Kidney (tissue), 14 donors: ENCODE results near the gene PXYLP1. TPM values are rescaled to one million over a fixed set of nuclear protein-coding genes. Genes with fewer than 3 reads are reported as not detected.
"Not testable (repeated sequence)": the region's sequence is repeated elsewhere in the genome, so short reads cannot be mapped to it uniquely, and the experiment has no call there.

Source experiments
- DNase-seq, 5 donors: peaks; one replicate each; pipeline ENCODE4 v3.0.0-alpha.2; 2013 to 2020
- FAIRE-seq: peaks from 2 replicates; lab custom pipeline; 2012; peaks lifted over from hg19 to GRCh38; lab: Jason Lieb, UNC
- H3K27ac ChIP-seq, 2 donors: one replicate each; pipeline ENCODE4 v1.7.0; 2013; ENCODE audit warnings: low read depth in 2 of 2, low read length in 2 of 2, inconsistent platforms in 1 of 2
- H3K27me3 ChIP-seq: one replicate; pipeline ENCODE4 v1.7.1; 2013; ENCODE audit warnings: low read length, inconsistent platforms; ENCODE audit not compliant: control insufficient read depth, insufficient read depth
- H3K36me3 ChIP-seq, 3 donors: one replicate each; pipeline versions ENCODE4 v1.7.0 to v1.7.1; 2013; ENCODE audit warnings: low read length in 3 of 3, control low read depth in 1 of 3, inconsistent platforms in 1 of 3; ENCODE audit not compliant: insufficient read depth in 3 of 3, control insufficient read depth in 2 of 3
- H3K4me1 ChIP-seq, 3 donors: one replicate each; pipeline versions ENCODE4 v1.7.0 to v1.7.1; 2013; ENCODE audit warnings: low read length in 3 of 3, inconsistent platforms in 1 of 3, low read depth in 1 of 3; ENCODE audit not compliant: control insufficient read depth in 2 of 3, insufficient read depth in 2 of 3
- H3K4me3 ChIP-seq, 3 donors: one replicate each; pipeline versions ENCODE4 v1.7.0 to v1.8.1; 2013; ENCODE audit warnings: low read length in 3 of 3, control low read depth in 1 of 3, inconsistent platforms in 1 of 3
- H3K9ac ChIP-seq, 3 donors: one replicate each; pipeline versions ENCODE4 v1.7.0 to v1.7.1; 2013; ENCODE audit warnings: low read length in 3 of 3, control low read depth in 1 of 3, inconsistent platforms in 1 of 3
- H3K9me3 ChIP-seq, 3 donors: one replicate each; pipeline versions ENCODE4 v1.7.0 to v1.7.1; 2013; ENCODE audit warnings: low read length in 3 of 3, control low read depth in 1 of 3, inconsistent platforms in 1 of 3; ENCODE audit not compliant: control insufficient read depth in 2 of 3, insufficient read depth in 1 of 3
- intact Hi-C: fragments of 100-400 bp; cut with DNase I; formaldehyde crosslinking; loops from one replicate; pipeline ENCODE4 v1.11.1; 2022
- polyA plus RNA-seq: library from polyadenylated mRNA; stranded (reverse); fragments of 350-450 nt; fragmentation: Illumina TruSeq; extraction: RNeasy Lipid Tissue Mini Kit (QIAGEN cat#74804); gene quantifications from one replicate; pipeline ENCODE4 v1.2.3, GENCODE V29; 2014; ENCODE audit warnings: low read depth, low replicate concordance; ENCODE audit not compliant: insufficient read depth
- total RNA-seq: library from RNA; stranded (reverse); fragmentation: NEBNext Ultra II Directional; extraction: Animal tissue kit (Norgen Biotek cat#: 25700); gene quantifications from one replicate; pipeline ENCODE4 v1.2.1, GENCODE V29; 2021
- TF ChIP-seq, protein P1 (sequence below): IDR thresholded peaks from 3 replicates; pipeline ENCODE4 v1.5.1; 2012; ENCODE audit warnings: mild to moderate bottlenecking, moderate library complexity, borderline replicate concordance; ENCODE audit not compliant: insufficient read depth; ENCODE audit errors: extremely low read depth
- donor health status: control.
- donor health status: control.
- donor health status: control.
- donor health status: control.
- donor health status: control.
- donor health status: DM: yes; HTN: yes; CAD: no.
- donor health status: Normal renal cell carcinoma (clear cell type).

PXYLP1 gene
- total and polyA plus RNA-seq, 2 donors from 2014 or later: 5.4 to 11.9 TPM

DNA sequence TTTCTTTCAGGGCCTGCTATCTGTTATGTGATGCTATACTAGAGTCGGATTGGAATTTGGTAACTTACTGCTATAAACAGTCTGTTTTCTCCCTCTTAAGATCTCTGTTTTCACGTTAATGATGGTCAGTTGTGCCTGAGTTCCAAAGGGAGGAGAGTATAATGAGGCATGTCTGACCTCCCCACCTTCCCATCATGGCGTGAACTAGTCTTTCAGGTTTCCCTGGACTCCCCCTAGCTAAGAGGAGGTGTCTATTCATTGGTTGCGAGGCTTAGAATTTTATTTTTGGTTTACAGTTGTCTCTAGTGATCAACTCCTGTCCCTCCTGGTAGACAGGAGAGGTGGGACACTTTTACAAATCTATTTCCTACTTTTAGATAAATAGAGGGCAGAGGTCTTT is 27.8 kb upstream of the PXYLP1 start:
- no peak for FAIRE-seq
- Histone ChIP-seq H3K27ac (no peak overlapping the region), H3K4me3 (no peak overlapping the region), H3K36me3 (no peaks in the 10 kb centered on the region), H3K27me3 (no peaks in the 10 kb centered on the region), H3K9me3 (no peaks in the 10 kb centered on the region), H3K4me1 (no peaks in the 10 kb centered on the region), H3K9ac (no peak overlapping the region)
- DNase-seq: no peak
- intact Hi-C loops: no loop called here
- TF ChIP-seq, protein P1, sequence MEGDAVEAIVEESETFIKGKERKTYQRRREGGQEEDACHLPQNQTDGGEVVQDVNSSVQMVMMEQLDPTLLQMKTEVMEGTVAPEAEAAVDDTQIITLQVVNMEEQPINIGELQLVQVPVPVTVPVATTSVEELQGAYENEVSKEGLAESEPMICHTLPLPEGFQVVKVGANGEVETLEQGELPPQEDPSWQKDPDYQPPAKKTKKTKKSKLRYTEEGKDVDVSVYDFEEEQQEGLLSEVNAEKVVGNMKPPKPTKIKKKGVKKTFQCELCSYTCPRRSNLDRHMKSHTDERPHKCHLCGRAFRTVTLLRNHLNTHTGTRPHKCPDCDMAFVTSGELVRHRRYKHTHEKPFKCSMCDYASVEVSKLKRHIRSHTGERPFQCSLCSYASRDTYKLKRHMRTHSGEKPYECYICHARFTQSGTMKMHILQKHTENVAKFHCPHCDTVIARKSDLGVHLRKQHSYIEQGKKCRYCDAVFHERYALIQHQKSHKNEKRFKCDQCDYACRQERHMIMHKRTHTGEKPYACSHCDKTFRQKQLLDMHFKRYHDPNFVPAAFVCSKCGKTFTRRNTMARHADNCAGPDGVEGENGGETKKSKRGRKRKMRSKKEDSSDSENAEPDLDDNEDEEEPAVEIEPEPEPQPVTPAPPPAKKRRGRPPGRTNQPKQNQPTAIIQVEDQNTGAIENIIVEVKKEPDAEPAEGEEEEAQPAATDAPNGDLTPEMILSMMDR: no peak

DNA sequence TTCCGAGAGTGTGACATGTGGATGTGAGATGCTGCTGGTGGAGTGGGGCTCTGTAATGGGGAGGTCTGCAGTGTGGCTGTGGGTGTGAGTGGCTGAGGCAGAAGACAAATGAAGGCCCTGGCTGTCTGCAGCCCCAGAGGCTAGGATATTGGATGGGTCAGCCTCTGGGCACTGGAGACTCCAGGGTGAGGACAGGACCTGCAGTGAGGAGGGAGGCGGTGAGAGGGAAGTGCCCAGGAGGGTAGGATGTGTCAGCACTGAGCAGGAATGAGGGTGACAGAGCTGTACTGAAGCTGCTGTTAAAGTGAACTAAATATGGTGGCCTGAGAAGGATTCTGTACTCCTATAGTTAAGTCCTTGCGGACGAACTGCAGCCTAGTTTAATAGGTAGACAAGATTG is 27.3 kb upstream of the PXYLP1 start:
- intact Hi-C loops: no loop called here
- Histone ChIP-seq H3K27me3 (no peaks in the 10 kb centered on the region), H3K4me3 (no peak overlapping the region), H3K9ac (no peak overlapping the region), H3K4me1 (no peaks in the 10 kb centered on the region), H3K36me3 (no peaks in the 10 kb centered on the region), H3K27ac (no peak overlapping the region), H3K9me3 (no peaks in the 10 kb centered on the region)
- TF ChIP-seq, protein P1: no peak
- DNase-seq (no peak), FAIRE-seq (no peak)

DNA sequence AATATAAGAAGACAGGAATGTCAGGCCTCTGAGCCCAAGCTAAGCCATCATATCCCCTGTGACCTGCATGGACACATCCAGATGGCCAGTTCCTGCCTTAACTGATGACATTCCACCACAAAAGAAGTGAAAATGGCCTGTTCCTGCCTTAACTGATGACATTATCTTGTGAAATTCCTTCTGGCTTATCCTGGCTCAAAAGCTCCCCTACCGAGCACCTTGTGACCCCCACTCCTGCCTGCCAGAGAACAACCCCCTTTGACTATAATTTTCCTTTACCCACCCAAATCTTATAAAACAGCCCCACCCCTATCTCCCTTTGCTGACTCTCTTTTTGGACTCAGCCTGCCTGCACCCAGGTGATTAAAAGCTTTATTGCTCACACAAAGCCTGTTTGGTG is 20.3 kb upstream of the PXYLP1 start:
- peaks cover 0 to 11% (median 2%) of the 10 kb centered on the region in 3 donors for H3K9me3 ChIP-seq
- H3K4me1 ChIP-seq, DNase-seq, FAIRE-seq, H3K4me3 ChIP-seq, H3K27ac ChIP-seq, intact Hi-C loops, H3K9ac ChIP-seq, H3K36me3 ChIP-seq, H3K27me3 ChIP-seq: not testable (repeated sequence)

DNA sequence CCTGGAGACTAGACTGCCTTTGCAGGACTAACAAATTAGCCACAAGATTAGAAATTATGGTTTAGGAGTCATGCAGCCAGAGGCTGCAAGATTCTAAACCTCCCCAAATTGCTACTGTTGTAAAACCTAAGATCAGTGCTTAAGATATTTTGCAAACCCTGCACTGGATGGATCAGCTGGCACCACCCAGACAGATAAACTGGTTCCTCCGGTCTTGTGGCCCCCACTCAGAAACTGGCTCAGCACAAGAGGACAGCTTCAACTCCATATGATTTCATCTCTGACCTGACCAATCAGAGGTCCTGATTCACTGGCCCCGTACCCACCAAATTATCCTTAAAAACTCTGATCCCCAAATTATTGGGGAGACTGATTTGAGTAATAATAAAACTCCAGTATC is 19.5 kb upstream of the PXYLP1 start:
- Histone ChIP-seq H3K4me1 (no peaks in the 10 kb centered on the region), H3K27ac (no peak overlapping the region), H3K36me3 (no peaks in the 10 kb centered on the region), H3K27me3 (no peaks in the 10 kb centered on the region), H3K9me3 (peaks cover 0 to 11% (median 2%) of the 10 kb centered on the region in 3 donors), H3K9ac (no peak overlapping the region), H3K4me3 (no peak overlapping the region)
- intact Hi-C loops: no loop called here
- no peak for DNase-seq
- no peak for FAIRE-seq
- TF ChIP-seq, protein P1: no peak
